OCI-M1 (cell line): Measurements from ENCODE around the gene QSOX2.

Experiments
- DNase-seq: peaks from one replicate; lab custom pipeline; 2025; lab: John Stamatoyannopoulos, UW

QSOX2 gene

GRCh38 chr9:136245219-136246150, at the start of gene QSOX2:
QSOX2 (minus strand) TSS chr9:136245812; CDS start chr9:136245803, 9 bp downstream.
- peak; percentile 79 for DNase-seq

- no peak for DNase-seq
These were observed 49.4 kb upstream of the QSOX2 start for GRCh38 chr9:136295055-136295454.

GRCh38 chr9:136294437-136294836, 48.8 kb upstream of the QSOX2 start:
- DNase-seq: no peak

- DNase-seq: no peak
These were observed 48.0 kb upstream of the QSOX2 start for GRCh38 chr9:136293476-136294077.

- DNase-seq: no peak
These were observed 47.2 kb upstream of the QSOX2 start for GRCh38 chr9:136292591-136293448.

DNA sequence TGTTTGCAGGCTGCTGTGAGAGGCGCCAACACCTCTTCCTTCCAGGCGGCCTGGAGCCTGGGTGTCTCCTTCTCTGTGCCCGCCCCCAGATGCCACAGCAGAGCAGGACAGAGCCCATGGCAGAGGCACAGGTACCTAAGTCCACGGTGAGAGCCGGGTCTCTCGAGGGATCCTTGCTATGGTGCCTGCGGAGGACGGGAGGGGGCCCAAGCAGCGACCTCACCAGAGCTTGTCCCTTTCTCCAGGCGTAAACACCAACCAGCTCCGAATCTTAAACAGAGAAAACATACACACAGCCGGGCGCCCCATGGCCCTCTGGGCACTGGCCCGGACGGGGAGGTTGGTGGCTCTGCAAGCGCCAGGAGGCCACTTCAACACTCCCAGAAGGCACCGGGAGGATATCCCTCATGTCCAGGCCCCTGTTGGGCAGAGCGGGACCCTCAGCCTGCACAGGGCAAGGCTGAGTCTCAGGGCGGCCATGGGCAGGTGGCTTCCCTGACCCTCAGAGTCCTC, 46.5 kb upstream of the QSOX2 start:
- DNase-seq: no peak

- DNase-seq: no peak
These were observed 45.9 kb upstream of the QSOX2 start for GRCh38 chr9:136291306-136292025.

- no peak for DNase-seq
These were observed 44.9 kb upstream of the QSOX2 start for GRCh38 chr9:136290508-136291000.

DNA sequence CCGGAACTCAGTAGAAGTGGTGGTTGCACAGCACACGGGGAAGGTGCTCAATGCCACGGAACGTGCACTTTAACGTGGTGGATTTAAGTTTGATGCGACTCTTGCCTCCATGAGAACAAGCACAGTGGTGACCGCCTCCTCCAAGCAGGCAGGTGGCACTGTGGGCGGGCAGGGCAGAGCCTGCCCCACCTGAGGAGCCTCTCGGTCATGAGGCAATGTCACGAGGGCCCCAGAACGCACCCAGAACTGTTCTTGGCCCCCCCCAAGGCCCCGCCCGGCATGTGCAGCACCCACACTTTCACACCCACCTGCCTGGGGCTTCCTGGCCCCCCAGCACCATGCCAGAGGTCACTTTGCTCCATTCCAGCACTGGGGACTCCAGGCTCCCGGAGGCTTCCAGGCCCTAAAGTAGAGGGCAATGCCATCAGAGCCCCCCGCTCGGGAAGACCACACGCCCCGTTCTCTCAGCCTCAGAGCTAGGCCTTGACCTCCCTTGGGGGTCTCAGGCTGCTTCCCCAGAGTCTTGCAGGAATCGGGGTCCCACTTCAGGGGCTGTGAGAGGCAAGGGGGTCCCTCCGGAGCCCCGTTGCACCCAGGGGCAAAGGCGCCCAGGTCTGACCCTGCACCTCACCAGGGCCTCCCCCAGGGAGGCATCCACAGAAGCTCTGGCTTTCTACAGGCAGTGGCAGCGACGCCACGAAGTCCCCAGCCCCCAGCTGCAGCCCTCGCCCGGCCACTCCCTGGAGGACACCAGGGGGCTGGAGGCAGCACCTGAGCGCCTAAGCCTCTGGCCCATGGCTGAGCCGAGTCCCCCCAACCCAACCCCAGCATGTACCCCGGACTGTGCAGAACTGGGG, 44.3 kb upstream of the QSOX2 start:
- DNase-seq: peak; percentile 28

DNA sequence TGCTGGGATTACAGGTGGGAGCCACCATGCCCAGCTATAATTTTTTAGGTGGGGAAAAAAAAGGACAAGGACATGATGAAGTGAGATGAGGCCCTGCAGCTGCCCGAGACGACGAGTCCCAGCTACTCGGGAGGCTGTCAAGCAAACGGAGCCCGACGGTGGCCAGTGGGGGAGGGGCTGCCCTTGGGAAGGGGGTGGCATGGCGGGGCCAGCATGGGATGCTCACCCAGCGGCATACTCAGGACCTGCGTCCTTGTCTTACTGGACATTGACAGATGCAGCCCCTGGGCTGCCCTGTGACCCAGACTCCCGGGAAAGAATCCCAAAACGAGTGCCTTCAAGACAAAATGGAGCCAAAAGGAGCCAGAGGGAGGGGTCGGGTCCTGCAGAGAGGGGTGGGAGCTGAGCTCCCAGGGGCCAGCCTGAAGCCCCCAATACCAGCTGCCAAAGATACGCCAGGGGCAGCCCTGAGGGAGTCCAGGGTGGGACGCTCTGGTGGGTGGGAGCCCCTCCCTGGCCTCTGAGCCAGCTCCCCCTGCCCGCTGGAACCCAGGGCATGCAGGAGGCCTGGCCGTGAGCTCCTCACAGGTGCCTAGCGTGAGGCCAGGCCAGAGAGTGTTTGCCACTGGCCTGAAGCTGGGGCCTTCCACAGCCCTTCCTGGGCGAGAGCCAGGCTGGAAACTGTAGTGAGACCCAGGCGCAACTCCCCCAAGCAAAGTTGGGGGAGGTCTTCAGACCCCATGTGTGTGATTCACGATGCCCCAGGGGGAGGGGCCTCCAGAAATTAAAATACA, 42.5 kb upstream of the QSOX2 start:
- no peak for DNase-seq

GRCh38 chr9:136286987-136287379, 41.4 kb upstream of the QSOX2 start:
- no peak for DNase-seq

- no peak for DNase-seq
These were observed 40.9 kb upstream of the QSOX2 start for GRCh38 chr9:136286359-136286986.

DNA sequence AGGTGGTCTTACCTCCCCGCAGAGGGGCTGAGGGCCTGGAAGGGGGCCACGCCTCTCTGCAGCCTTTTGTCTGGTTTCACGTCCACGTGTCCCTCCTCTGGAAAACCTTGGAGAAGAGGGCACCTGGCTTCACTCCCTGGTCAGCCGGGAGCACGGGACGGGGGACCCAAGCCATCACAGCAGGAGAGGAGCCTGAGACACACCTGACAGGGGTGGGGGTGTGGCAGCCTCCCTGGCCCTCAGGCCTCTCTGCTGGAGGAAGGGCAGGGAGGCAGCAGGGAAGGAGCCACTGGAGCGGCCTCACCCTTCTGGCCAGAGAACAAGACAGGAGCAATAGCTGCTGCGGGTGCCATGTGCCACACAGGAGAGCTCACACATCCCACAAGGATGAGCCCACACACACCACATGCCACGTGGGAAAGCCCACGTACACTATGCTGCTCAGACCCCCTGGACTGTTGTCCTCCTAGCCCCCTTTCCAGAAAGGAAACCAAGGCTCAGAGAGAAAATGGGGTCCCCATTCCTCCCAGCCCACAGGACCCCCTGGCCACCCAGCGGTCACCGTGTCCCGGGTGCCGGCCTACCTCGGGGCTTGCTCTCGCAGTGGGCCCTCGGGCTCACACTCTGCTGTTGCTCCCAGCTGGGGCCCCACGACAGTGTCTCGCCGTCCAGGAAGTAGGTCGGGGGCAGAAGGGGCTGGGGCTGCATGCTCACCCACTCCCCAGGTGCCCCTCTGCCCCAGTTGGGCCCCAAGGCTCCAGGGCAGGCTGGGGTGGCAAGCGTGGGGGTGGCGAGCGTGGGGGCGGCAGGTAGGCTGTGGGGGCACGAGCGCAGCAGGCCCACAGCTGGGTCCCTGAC, 40.1 kb upstream of the QSOX2 start:
- no peak for DNase-seq

DNA sequence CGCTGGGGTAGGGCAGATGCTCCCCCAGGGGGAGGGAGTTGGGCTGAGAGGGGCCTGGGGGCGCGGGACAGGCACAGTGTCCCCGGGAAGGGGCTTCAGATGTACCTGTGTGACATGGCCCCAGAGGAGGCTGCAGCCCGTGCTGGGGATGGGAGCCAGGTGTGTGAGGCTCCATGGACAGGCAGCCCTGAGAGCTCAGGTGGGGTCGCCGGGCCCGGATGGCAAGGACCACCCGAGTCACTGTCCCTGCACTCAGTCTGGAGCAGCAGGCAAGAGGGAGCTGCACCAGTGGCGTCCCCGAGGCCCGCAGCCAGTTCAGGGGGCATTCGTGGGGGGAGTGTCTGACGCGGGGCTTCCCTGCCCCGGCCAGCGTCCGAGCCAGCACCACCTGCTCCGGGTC, 39.3 kb upstream of the QSOX2 start:
- DNase-seq: no peak

GRCh38 chr9:136284311-136284710, 38.7 kb upstream of the QSOX2 start:
- no peak for DNase-seq

DNA sequence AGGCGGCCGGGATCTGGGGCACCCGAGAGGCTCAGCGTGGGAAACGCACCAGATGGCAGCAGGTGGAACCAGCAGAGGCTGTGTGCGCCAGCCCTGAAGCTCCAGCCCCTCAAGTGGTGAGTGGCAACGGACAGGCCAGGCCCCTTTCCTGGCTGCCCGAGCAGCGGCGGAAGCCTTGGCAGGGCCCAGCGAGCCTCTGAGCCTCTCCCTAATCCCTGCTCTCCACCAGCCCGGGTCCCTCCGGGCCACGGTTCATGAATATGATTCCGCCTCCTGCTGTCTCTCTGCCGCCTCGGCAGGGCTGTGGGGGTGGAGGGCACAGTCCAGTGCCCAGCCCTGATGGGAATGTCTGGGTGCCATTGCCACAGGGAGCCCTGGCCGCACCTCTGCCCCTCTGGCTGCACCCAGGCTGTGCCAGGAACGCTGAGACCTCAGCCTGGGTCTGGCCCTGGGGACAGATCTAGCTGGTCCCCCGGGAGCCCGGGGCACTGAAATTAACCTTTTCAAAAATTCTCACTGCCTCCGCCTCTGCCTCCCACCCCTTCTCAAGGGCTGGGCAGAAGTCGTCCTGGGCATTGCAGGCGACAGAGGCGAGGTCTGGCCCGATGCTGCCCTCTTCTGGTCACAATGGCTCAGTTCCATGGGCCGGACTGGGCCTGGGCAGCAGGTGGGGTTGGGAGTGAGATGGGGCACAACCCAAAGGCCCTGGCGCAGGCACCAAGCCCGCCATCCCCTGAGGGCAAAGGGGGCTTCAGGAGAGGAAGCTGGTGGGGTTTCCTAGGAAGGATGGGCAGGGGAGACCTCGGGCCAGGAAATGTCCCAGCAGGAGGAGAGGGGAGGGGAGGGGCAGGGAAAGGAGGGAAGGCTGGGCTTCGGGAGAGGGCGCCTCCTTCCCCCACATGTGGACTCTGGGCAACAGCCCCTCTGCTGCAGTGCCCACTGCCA, 38.0 kb upstream of the QSOX2 start:
- peak; percentile 80 for DNase-seq

GRCh38 chr9:136282272-136282861, 36.8 kb upstream of the QSOX2 start:
- DNase-seq: no peak
